ENCODE results near the gene MAP3K12.

MAP3K12 gene

DNA sequence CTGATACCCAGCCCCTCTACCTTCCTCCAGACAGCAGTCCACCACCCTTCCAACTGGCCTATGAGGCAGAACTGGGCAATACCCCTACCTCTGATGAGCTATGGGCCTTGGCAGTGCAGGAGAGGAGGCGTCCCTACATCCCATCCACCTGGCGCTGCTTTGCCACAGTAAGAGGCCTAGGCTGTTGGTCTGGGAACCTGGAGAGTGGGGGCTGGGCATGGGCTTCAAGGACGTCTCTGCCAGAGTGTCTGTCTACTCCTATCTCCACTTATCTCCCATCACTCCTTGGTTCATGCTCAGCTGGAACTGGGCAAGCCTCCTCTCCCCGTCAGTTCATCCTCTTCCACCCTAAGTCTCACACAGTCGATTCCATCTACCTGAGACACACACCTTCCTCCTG, 69.1 kb downstream of the MAP3K12 start:
- DNase-seq, result no peak

Measured in stimulated activated CD4-positive, alpha-beta T cell treated with anti-CD3 and anti-CD28 coated beads, Interleukin-4, amount 100 ng/mL, for 1 hour (primary cell).